Endothelial cell of umbilical vein (primary cell): ENCODE results near the gene SPAG17. TPM values are rescaled to one million over a fixed set of nuclear protein-coding genes. Genes with fewer than 3 reads are reported as not detected.

Experiments used
- BruUV-seq: library from RNA; stranded (reverse); fragments of 400-500 nt; replicated peaks from 2 replicates; lab custom pipeline; 2021; lab: Mats Ljungman, UMichigan
- CTCF ChIA-PET: fragments of 300-600, 350-600 bp; sonication (Branson Sonifier 250); formaldehyde crosslinking; loops from one replicate; lab custom pipeline; 2021; ENCODE audit warnings: antibody characterized with exemption, inconsistent platforms; lab: Charles Lee
- POLR2A ChIA-PET: fragments of 300-600, 350-600 bp; sonication (Branson Sonifier 250); formaldehyde crosslinking; loops from one replicate; lab custom pipeline; 2021; ENCODE audit warnings: antibody characterized with exemption, inconsistent platforms; lab: Charles Lee
- DNase-seq: peaks from one replicate; pipeline ENCODE4 v3.0.0-alpha.2; 2011; ENCODE audit warnings: low read depth, low spot score
- FAIRE-seq: peaks from 2 replicates; lab custom pipeline; 2011; peaks lifted over from hg19 to GRCh38; lab: Jason Lieb, UNC
- H2AFZ ChIP-seq: 2 replicates; pipeline ENCODE4 v1.6.0; 2012; ENCODE audit warnings: low read depth, low read length, control low read depth, inconsistent platforms
- H3K27ac ChIP-seq: 2 replicates; pipeline ENCODE4 v1.5.1; 2011; ENCODE audit warnings: low read depth, mild to moderate bottlenecking, control low read depth, low read length, moderate library complexity; ENCODE audit not compliant: insufficient read depth
- H3K27me3 ChIP-seq, 2 experiments: 2 replicates each; pipeline versions ENCODE4 v1.6.0 to v1.6.1; 2011; ENCODE audit warnings: low read length in 2 of 2, mixed read lengths in 1 of 2; ENCODE audit not compliant: control insufficient read depth in 2 of 2, insufficient read depth in 2 of 2
- H3K36me3 ChIP-seq, 2 experiments: 2 replicates in 1 of 2; 3 replicates in 1 of 2; pipeline ENCODE4 v1.5.1; 2011; ENCODE audit warnings: low read length in 2 of 2, mild to moderate bottlenecking in 1 of 2, moderate library complexity in 1 of 2; ENCODE audit not compliant: control insufficient read depth in 2 of 2, insufficient read depth in 2 of 2; ENCODE audit errors: extremely low read depth in 1 of 2
- H3K4me1 ChIP-seq: 3 replicates; pipeline ENCODE4 v1.5.1; 2011; ENCODE audit warnings: mild to moderate bottlenecking, low read length; ENCODE audit not compliant: control insufficient read depth, insufficient read depth; ENCODE audit errors: extremely low read depth
- H3K4me2 ChIP-seq: 2 replicates; pipeline ENCODE4 v1.6.1; 2011; ENCODE audit warnings: low read length, control low read depth, mixed read lengths; ENCODE audit not compliant: insufficient read depth
- H3K4me3 ChIP-seq, 3 experiments: fragments of 200-600 bp in 1 of 3; sonication (generic), shearing (Covaris generic) in 1 of 3; replicated peaks in 1 of 3; 2 replicates each; pipeline ENCODE4 v1.5.1; 2011 to 2016; ENCODE audit warnings: control low read depth in 3 of 3, low read length in 3 of 3, mild to moderate bottlenecking in 2 of 3, inconsistent platforms in 1 of 3, low read depth in 1 of 3, moderate library complexity in 1 of 3; ENCODE audit not compliant: insufficient read depth in 1 of 3
- H3K79me2 ChIP-seq: 2 replicates; pipeline ENCODE4 v1.6.0; 2012; ENCODE audit warnings: low read length, inconsistent platforms; ENCODE audit not compliant: control insufficient read depth, insufficient read depth
- H3K9ac ChIP-seq: replicated peaks from 2 replicates; pipeline ENCODE3; 2011; ENCODE audit warnings: low read length, control low read depth; ENCODE audit not compliant: insufficient read depth; ENCODE audit errors: extremely low read depth
- H3K9me1 ChIP-seq: replicated peaks from 3 replicates; pipeline ENCODE4 v1.6.0; 2011; ENCODE audit warnings: mild to moderate bottlenecking, low read length; ENCODE audit not compliant: control insufficient read depth, insufficient read depth; ENCODE audit errors: extremely low read depth
- H3K9me3 ChIP-seq: replicated peaks from 2 replicates; pipeline ENCODE4 v1.5.1; 2012; ENCODE audit warnings: low read length, inconsistent platforms; ENCODE audit not compliant: control insufficient read depth, insufficient read depth
- H4K20me1 ChIP-seq: replicated peaks from 2 replicates; pipeline ENCODE3; 2011; ENCODE audit warnings: mild to moderate bottlenecking, low read length; ENCODE audit not compliant: control insufficient read depth, insufficient read depth; ENCODE audit errors: extremely low read depth
- EZH2 ChIP-seq: IDR thresholded peaks from 2 replicates; pipeline ENCODE4 v1.6.1; 2012; ENCODE audit warnings: borderline replicate concordance, low read depth, mild to moderate bottlenecking, moderate library complexity, low read length, inconsistent platforms; ENCODE audit not compliant: severe bottlenecking
- FOS ChIP-seq: IDR thresholded peaks from 2 replicates; pipeline ENCODE4 v1.6.1; 2011; ENCODE audit warnings: mild to moderate bottlenecking, low read length, moderate library complexity, borderline replicate concordance; ENCODE audit not compliant: insufficient read depth
- GATA2 ChIP-seq: IDR thresholded peaks from 2 replicates; pipeline ENCODE4 v1.7.0; 2011; ENCODE audit warnings: low read depth, mild to moderate bottlenecking, moderate library complexity, mixed read lengths, low read length; ENCODE audit not compliant: insufficient read length, insufficient read depth
- MYC ChIP-seq: IDR thresholded peaks from one replicate; pipeline ENCODE4 v1.6.1; 2011; ENCODE audit warnings: mild to moderate bottlenecking, low read depth, low read length
- POLR2A ChIP-seq: IDR thresholded peaks from 2 replicates; pipeline ENCODE4 v1.6.1; 2012; ENCODE audit warnings: low read depth, mild to moderate bottlenecking, control low read depth, low read length
- POLR2AphosphoS5 ChIP-seq: IDR thresholded peaks from 2 replicates; pipeline ENCODE4 v1.6.1; 2012; ENCODE audit warnings: low read depth, mild to moderate bottlenecking, control low read depth, low read length, moderate library complexity; ENCODE audit not compliant: insufficient read depth
- dilution Hi-C: fragments of 300-500 bp; cut with MboI; formaldehyde crosslinking; loops from one replicate; pipeline ENCODE4 v1.15.0; 2019; ENCODE audit warnings: low sequenced_read_pairs; ENCODE audit not compliant: extremely low pct_ligation_motif_present
- intact Hi-C: fragments of 100-400 bp; cut with micrococcal nuclease; formaldehyde crosslinking; loops from one replicate; pipeline ENCODE4 v1.10.0; 2022
- polyA plus RNA-seq, 4 experiments: library from polyadenylated mRNA; depleted of rRNA in 3 of 4; stranded (reverse) in 3 of 4; unstranded in 1 of 4; fragments of >200 nt; gene quantifications; 2 replicates each; pipeline versions ENCODE4 v1.2.1 to v1.2.3, GENCODE V29; 2011 to 2012; ENCODE audit warnings: missing spikeins in 1 of 4
- total RNA-seq: library from RNA; stranded (reverse); gene quantifications from 2 replicates; pipeline ENCODE4 v1.2.3, GENCODE V29; 2021
- TF ChIP-seq, protein P1 (sequence below), 2 donors: IDR thresholded peaks; 1 replicate in 1 of 2; 2 replicates in 1 of 2; pipeline ENCODE4 v1.5.1; 2011; ENCODE audit warnings: low read length in 2 of 2, mild to moderate bottlenecking in 2 of 2, moderate library complexity in 2 of 2, control low read depth in 1 of 2, inconsistent platforms in 1 of 2, low read depth in 1 of 2; ENCODE audit not compliant: insufficient read depth in 1 of 2; ENCODE audit errors: extremely low read depth in 1 of 2
- TF ChIP-seq, protein P2 (sequence below): IDR thresholded peaks from 2 replicates; pipeline ENCODE4 v1.6.1; 2011; ENCODE audit not compliant: insufficient read depth, insufficient read length

The SPAG17 gene
- total and polyA plus RNA-seq, 2 donors (not counting 3 experiments of a cell fraction or from before 2014, with no cell fraction given): not detected

DNA sequence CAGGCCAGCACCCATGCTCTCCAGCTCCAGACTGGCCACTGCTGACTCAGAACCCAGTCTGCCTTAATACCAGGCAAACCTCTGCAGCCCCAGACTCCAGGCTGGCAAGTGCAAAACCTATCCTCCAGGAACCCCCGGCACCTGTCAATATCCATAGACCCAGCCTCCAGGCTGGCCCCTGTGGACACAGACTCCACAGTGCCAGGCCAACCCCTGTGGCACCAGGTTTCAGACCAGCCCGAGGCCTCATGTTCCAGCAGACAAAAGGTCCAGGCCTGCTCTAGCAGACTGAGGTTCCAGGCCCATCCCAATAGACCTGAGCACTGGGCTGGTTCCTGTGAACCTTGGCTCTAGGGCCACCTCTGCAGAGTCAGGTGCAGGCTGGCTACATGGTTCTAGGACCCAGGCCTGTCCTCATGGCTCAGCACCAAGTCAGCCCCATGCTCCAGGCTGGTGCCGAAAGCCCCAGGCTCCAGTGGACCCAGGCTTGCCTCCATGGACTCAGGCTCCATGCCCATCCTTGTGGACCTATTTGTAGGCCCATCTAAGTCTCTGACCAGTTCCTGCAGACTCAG is 137.3 kb downstream of the SPAG17 start:
- Histone ChIP-seq H3K9ac (no peak overlapping the region), H4K20me1 (no peaks in the 10 kb centered on the region), H3K4me2 (no peak overlapping the region), H3K9me1 (no peaks in the 10 kb centered on the region), H3K27me3 (no peaks in the 10 kb centered on the region), H3K9me3 (no peaks in the 10 kb centered on the region), H2AFZ (no peak overlapping the region), H3K27ac (no peak overlapping the region), H3K4me3 (no peak overlapping the region), H3K79me2 (no peaks in the 10 kb centered on the region), H3K36me3 (no peaks in the 10 kb centered on the region), H3K4me1 (no peaks in the 10 kb centered on the region)
- intact Hi-C loops (no loop called here), dilution Hi-C loops (no loop called here)
- ChIA-PET CTCF (no interaction called here), POLR2A (no interaction called here)
- no TSS peak for BruUV-seq
- TF ChIP-seq MYC (no peak), GATA2 (no peak), POLR2A (no peak), EZH2 (no peak), POLR2AphosphoS5 (no peak), FOS (no peak)
- TF ChIP-seq, protein P1, sequence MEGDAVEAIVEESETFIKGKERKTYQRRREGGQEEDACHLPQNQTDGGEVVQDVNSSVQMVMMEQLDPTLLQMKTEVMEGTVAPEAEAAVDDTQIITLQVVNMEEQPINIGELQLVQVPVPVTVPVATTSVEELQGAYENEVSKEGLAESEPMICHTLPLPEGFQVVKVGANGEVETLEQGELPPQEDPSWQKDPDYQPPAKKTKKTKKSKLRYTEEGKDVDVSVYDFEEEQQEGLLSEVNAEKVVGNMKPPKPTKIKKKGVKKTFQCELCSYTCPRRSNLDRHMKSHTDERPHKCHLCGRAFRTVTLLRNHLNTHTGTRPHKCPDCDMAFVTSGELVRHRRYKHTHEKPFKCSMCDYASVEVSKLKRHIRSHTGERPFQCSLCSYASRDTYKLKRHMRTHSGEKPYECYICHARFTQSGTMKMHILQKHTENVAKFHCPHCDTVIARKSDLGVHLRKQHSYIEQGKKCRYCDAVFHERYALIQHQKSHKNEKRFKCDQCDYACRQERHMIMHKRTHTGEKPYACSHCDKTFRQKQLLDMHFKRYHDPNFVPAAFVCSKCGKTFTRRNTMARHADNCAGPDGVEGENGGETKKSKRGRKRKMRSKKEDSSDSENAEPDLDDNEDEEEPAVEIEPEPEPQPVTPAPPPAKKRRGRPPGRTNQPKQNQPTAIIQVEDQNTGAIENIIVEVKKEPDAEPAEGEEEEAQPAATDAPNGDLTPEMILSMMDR (IDR thresholded peaks at IDR 0.05; ENCODE audit: extremely low read depth in 1 of 2, insufficient read depth in 1 of 2, low read depth in 1 of 2, low read length in 2 of 2): no peak
- TF ChIP-seq, protein P2, sequence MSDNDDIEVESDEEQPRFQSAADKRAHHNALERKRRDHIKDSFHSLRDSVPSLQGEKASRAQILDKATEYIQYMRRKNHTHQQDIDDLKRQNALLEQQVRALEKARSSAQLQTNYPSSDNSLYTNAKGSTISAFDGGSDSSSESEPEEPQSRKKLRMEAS: no peak
- DNase-seq (no peak), FAIRE-seq (no peak)
